ENCODE results near the gene KCNAB1.

- no peak for TF ChIP-seq CTCF (IDR thresholded peaks at IDR 0.05 in 2 of 3, conservative IDR thresholded peaks at IDR 0.05 in 1 of 3; ENCODE audit: borderline replicate concordance in 1 of 3, insufficient read depth in 1 of 3, low read depth in 2 of 3, low read length in 2 of 3)
- TF ChIP-seq, protein P1, sequence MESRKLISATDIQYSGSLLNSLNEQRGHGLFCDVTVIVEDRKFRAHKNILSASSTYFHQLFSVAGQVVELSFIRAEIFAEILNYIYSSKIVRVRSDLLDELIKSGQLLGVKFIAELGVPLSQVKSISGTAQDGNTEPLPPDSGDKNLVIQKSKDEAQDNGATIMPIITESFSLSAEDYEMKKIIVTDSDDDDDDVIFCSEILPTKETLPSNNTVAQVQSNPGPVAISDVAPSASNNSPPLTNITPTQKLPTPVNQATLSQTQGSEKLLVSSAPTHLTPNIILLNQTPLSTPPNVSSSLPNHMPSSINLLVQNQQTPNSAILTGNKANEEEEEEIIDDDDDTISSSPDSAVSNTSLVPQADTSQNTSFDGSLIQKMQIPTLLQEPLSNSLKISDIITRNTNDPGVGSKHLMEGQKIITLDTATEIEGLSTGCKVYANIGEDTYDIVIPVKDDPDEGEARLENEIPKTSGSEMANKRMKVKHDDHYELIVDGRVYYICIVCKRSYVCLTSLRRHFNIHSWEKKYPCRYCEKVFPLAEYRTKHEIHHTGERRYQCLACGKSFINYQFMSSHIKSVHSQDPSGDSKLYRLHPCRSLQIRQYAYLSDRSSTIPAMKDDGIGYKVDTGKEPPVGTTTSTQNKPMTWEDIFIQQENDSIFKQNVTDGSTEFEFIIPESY (IDR thresholded peaks at IDR 0.05; ENCODE audit: extremely low read depth, insufficient replicate concordance, low read length), result no peak
- TF ChIP-seq EZH2phosphoT487 (IDR thresholded peaks at IDR 0.05; ENCODE audit: borderline replicate concordance), result no peak
- TF ChIP-seq TCF7L2 (IDR thresholded peaks at IDR 0.05; ENCODE audit: borderline replicate concordance, extremely low read depth, insufficient read depth, insufficient read length), result no peak
- no peak for TF ChIP-seq ELF1 (IDR thresholded peaks at IDR 0.05; ENCODE audit: borderline replicate concordance, low read depth)
- no peak for TF ChIP-seq POLR2A (IDR thresholded peaks at IDR 0.05; ENCODE audit: borderline replicate concordance, extremely low read depth, insufficient read depth, insufficient read length)
- no peak for TF ChIP-seq SIN3A (IDR thresholded peaks at IDR 0.05; ENCODE audit: low read depth)
- no peak for TF ChIP-seq SP1 (IDR thresholded peaks at IDR 0.05; ENCODE audit: low read depth)
- no peak for TF ChIP-seq REST (IDR thresholded peaks at IDR 0.05; ENCODE audit: low read depth)
- TF ChIP-seq, protein P2, sequence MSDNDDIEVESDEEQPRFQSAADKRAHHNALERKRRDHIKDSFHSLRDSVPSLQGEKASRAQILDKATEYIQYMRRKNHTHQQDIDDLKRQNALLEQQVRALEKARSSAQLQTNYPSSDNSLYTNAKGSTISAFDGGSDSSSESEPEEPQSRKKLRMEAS (IDR thresholded peaks at IDR 0.05), result no peak
- TF ChIP-seq ZNF274 (IDR thresholded peaks at IDR 0.05; ENCODE audit: low read depth, low read length), result no peak
- TF ChIP-seq JUND (IDR thresholded peaks at IDR 0.05), result no peak
- TF ChIP-seq EZH2 (IDR thresholded peaks at IDR 0.05), result no peak
- TF ChIP-seq RAD21 (IDR thresholded peaks at IDR 0.05; ENCODE audit: low read depth), result no peak
These were observed 368.4 kb downstream of the KCNAB1 start for GRCh38 chr3:156488767-156489166.

All from HCT116 (cell line).